Endothelial cell of umbilical vein (primary cell): ENCODE results near the gene CCDC38. TPM values are rescaled to one million over a fixed set of nuclear protein-coding genes. Genes with fewer than 3 reads are reported as not detected.

Experiments used
- BruUV-seq: library from RNA; stranded (reverse); fragments of 400-500 nt; replicated peaks from 2 replicates; lab custom pipeline; 2021; lab: Mats Ljungman, UMichigan
- CTCF ChIA-PET: fragments of 300-600, 350-600 bp; sonication (Branson Sonifier 250); formaldehyde crosslinking; loops from one replicate; lab custom pipeline; 2021; ENCODE audit warnings: antibody characterized with exemption, inconsistent platforms; lab: Charles Lee
- POLR2A ChIA-PET: fragments of 300-600, 350-600 bp; sonication (Branson Sonifier 250); formaldehyde crosslinking; loops from one replicate; lab custom pipeline; 2021; ENCODE audit warnings: antibody characterized with exemption, inconsistent platforms; lab: Charles Lee
- DNase-seq: peaks from one replicate; pipeline ENCODE4 v3.0.0-alpha.2; 2011; ENCODE audit warnings: low read depth, low spot score
- FAIRE-seq: peaks from 2 replicates; lab custom pipeline; 2011; peaks lifted over from hg19 to GRCh38; lab: Jason Lieb, UNC
- H2AFZ ChIP-seq: 2 replicates; pipeline ENCODE4 v1.6.0; 2012; ENCODE audit warnings: low read depth, low read length, control low read depth, inconsistent platforms
- H3K27ac ChIP-seq: 2 replicates; pipeline ENCODE4 v1.5.1; 2011; ENCODE audit warnings: low read depth, mild to moderate bottlenecking, control low read depth, low read length, moderate library complexity; ENCODE audit not compliant: insufficient read depth
- H3K27me3 ChIP-seq, 2 experiments: 2 replicates each; pipeline versions ENCODE4 v1.6.0 to v1.6.1; 2011; ENCODE audit warnings: low read length in 2 of 2, mixed read lengths in 1 of 2; ENCODE audit not compliant: control insufficient read depth in 2 of 2, insufficient read depth in 2 of 2
- H3K36me3 ChIP-seq, 2 experiments: 2 replicates in 1 of 2; 3 replicates in 1 of 2; pipeline ENCODE4 v1.5.1; 2011; ENCODE audit warnings: low read length in 2 of 2, mild to moderate bottlenecking in 1 of 2, moderate library complexity in 1 of 2; ENCODE audit not compliant: control insufficient read depth in 2 of 2, insufficient read depth in 2 of 2; ENCODE audit errors: extremely low read depth in 1 of 2
- H3K4me1 ChIP-seq: 3 replicates; pipeline ENCODE4 v1.5.1; 2011; ENCODE audit warnings: mild to moderate bottlenecking, low read length; ENCODE audit not compliant: control insufficient read depth, insufficient read depth; ENCODE audit errors: extremely low read depth
- H3K4me2 ChIP-seq: 2 replicates; pipeline ENCODE4 v1.6.1; 2011; ENCODE audit warnings: low read length, control low read depth, mixed read lengths; ENCODE audit not compliant: insufficient read depth
- H3K4me3 ChIP-seq, 3 experiments: fragments of 200-600 bp in 1 of 3; sonication (generic), shearing (Covaris generic) in 1 of 3; replicated peaks in 1 of 3; 2 replicates each; pipeline ENCODE4 v1.5.1; 2011 to 2016; ENCODE audit warnings: control low read depth in 3 of 3, low read length in 3 of 3, mild to moderate bottlenecking in 2 of 3, inconsistent platforms in 1 of 3, low read depth in 1 of 3, moderate library complexity in 1 of 3; ENCODE audit not compliant: insufficient read depth in 1 of 3
- H3K79me2 ChIP-seq: 2 replicates; pipeline ENCODE4 v1.6.0; 2012; ENCODE audit warnings: low read length, inconsistent platforms; ENCODE audit not compliant: control insufficient read depth, insufficient read depth
- H3K9ac ChIP-seq: replicated peaks from 2 replicates; pipeline ENCODE3; 2011; ENCODE audit warnings: low read length, control low read depth; ENCODE audit not compliant: insufficient read depth; ENCODE audit errors: extremely low read depth
- H3K9me1 ChIP-seq: replicated peaks from 3 replicates; pipeline ENCODE4 v1.6.0; 2011; ENCODE audit warnings: mild to moderate bottlenecking, low read length; ENCODE audit not compliant: control insufficient read depth, insufficient read depth; ENCODE audit errors: extremely low read depth
- H3K9me3 ChIP-seq: replicated peaks from 2 replicates; pipeline ENCODE4 v1.5.1; 2012; ENCODE audit warnings: low read length, inconsistent platforms; ENCODE audit not compliant: control insufficient read depth, insufficient read depth
- H4K20me1 ChIP-seq: replicated peaks from 2 replicates; pipeline ENCODE3; 2011; ENCODE audit warnings: mild to moderate bottlenecking, low read length; ENCODE audit not compliant: control insufficient read depth, insufficient read depth; ENCODE audit errors: extremely low read depth
- EZH2 ChIP-seq: IDR thresholded peaks from 2 replicates; pipeline ENCODE4 v1.6.1; 2012; ENCODE audit warnings: borderline replicate concordance, low read depth, mild to moderate bottlenecking, moderate library complexity, low read length, inconsistent platforms; ENCODE audit not compliant: severe bottlenecking
- FOS ChIP-seq: IDR thresholded peaks from 2 replicates; pipeline ENCODE4 v1.6.1; 2011; ENCODE audit warnings: mild to moderate bottlenecking, low read length, moderate library complexity, borderline replicate concordance; ENCODE audit not compliant: insufficient read depth
- GATA2 ChIP-seq: IDR thresholded peaks from 2 replicates; pipeline ENCODE4 v1.7.0; 2011; ENCODE audit warnings: low read depth, mild to moderate bottlenecking, moderate library complexity, mixed read lengths, low read length; ENCODE audit not compliant: insufficient read length, insufficient read depth
- JUN ChIP-seq: IDR thresholded peaks from 2 replicates; pipeline ENCODE4 v1.6.1; 2011; ENCODE audit warnings: borderline replicate concordance, low read depth; ENCODE audit not compliant: insufficient read length, insufficient read depth
- MYC ChIP-seq: IDR thresholded peaks from one replicate; pipeline ENCODE4 v1.6.1; 2011; ENCODE audit warnings: mild to moderate bottlenecking, low read depth, low read length
- POLR2A ChIP-seq: IDR thresholded peaks from 2 replicates; pipeline ENCODE4 v1.6.1; 2012; ENCODE audit warnings: low read depth, mild to moderate bottlenecking, control low read depth, low read length
- POLR2AphosphoS5 ChIP-seq: IDR thresholded peaks from 2 replicates; pipeline ENCODE4 v1.6.1; 2012; ENCODE audit warnings: low read depth, mild to moderate bottlenecking, control low read depth, low read length, moderate library complexity; ENCODE audit not compliant: insufficient read depth
- dilution Hi-C: fragments of 300-500 bp; cut with MboI; formaldehyde crosslinking; loops from one replicate; pipeline ENCODE4 v1.15.0; 2019; ENCODE audit warnings: low sequenced_read_pairs; ENCODE audit not compliant: extremely low pct_ligation_motif_present
- intact Hi-C: fragments of 100-400 bp; cut with micrococcal nuclease; formaldehyde crosslinking; loops from one replicate; pipeline ENCODE4 v1.10.0; 2022
- polyA plus RNA-seq, 4 experiments: library from polyadenylated mRNA; depleted of rRNA in 3 of 4; stranded (reverse) in 3 of 4; unstranded in 1 of 4; fragments of >200 nt; gene quantifications; 2 replicates each; pipeline versions ENCODE4 v1.2.1 to v1.2.3, GENCODE V29; 2011 to 2012; ENCODE audit warnings: missing spikeins in 1 of 4
- total RNA-seq: library from RNA; stranded (reverse); gene quantifications from 2 replicates; pipeline ENCODE4 v1.2.3, GENCODE V29; 2021
- TF ChIP-seq, protein P1 (sequence below), 2 donors: IDR thresholded peaks; 1 replicate in 1 of 2; 2 replicates in 1 of 2; pipeline ENCODE4 v1.5.1; 2011; ENCODE audit warnings: low read length in 2 of 2, mild to moderate bottlenecking in 2 of 2, moderate library complexity in 2 of 2, control low read depth in 1 of 2, inconsistent platforms in 1 of 2, low read depth in 1 of 2; ENCODE audit not compliant: insufficient read depth in 1 of 2; ENCODE audit errors: extremely low read depth in 1 of 2
- TF ChIP-seq, protein P2 (sequence below): IDR thresholded peaks from 2 replicates; pipeline ENCODE4 v1.6.1; 2011; ENCODE audit not compliant: insufficient read depth, insufficient read length

The CCDC38 gene
- total and polyA plus RNA-seq, 2 donors (not counting 3 experiments of a cell fraction or from before 2014, with no cell fraction given) = not detected

DNA sequence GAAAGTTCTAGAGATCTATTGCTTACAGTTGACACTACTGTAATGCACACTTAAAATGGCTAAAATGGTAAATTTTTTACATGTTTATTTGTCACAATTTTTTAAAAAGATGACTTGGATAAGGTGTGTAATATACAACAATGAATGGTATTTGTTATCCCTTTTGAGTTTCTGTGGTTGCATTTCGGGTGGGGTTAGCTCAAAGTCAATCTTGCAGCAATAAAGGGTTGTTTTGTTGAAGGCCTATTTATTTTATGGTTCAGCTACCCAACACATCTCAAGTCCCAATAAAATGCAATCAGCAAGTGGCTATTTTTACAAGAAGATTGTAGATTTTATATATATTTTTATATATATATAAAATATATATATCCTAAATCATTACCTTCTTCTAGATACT, 61.5 kb downstream of the CCDC38 start:
- Histone ChIP-seq H3K36me3 (no peaks in the 10 kb centered on the region), H3K9me1 (no peaks in the 10 kb centered on the region), H2AFZ (no peak overlapping the region), H3K27ac (no peak overlapping the region), H3K4me1 (peaks cover 6% of the 10 kb centered on the region), H3K79me2 (no peaks in the 10 kb centered on the region), H3K9me3 (no peaks in the 10 kb centered on the region), H3K9ac (no peak overlapping the region), H4K20me1 (no peaks in the 10 kb centered on the region), H3K4me2 (no peak overlapping the region), H3K27me3 (no peaks in the 10 kb centered on the region), H3K4me3 (no peak overlapping the region)
- intact Hi-C loops = no loop called here
- TF ChIP-seq JUN (no peak), GATA2 (no peak), EZH2 (no peak), MYC (no peak), FOS (no peak), POLR2AphosphoS5 (no peak), POLR2A (no peak)
- TF ChIP-seq, protein P1, sequence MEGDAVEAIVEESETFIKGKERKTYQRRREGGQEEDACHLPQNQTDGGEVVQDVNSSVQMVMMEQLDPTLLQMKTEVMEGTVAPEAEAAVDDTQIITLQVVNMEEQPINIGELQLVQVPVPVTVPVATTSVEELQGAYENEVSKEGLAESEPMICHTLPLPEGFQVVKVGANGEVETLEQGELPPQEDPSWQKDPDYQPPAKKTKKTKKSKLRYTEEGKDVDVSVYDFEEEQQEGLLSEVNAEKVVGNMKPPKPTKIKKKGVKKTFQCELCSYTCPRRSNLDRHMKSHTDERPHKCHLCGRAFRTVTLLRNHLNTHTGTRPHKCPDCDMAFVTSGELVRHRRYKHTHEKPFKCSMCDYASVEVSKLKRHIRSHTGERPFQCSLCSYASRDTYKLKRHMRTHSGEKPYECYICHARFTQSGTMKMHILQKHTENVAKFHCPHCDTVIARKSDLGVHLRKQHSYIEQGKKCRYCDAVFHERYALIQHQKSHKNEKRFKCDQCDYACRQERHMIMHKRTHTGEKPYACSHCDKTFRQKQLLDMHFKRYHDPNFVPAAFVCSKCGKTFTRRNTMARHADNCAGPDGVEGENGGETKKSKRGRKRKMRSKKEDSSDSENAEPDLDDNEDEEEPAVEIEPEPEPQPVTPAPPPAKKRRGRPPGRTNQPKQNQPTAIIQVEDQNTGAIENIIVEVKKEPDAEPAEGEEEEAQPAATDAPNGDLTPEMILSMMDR (IDR thresholded peaks at IDR 0.05; ENCODE audit: extremely low read depth in 1 of 2, insufficient read depth in 1 of 2, low read depth in 1 of 2, low read length in 2 of 2) = no peak
- TF ChIP-seq, protein P2, sequence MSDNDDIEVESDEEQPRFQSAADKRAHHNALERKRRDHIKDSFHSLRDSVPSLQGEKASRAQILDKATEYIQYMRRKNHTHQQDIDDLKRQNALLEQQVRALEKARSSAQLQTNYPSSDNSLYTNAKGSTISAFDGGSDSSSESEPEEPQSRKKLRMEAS = no peak
- BruUV-seq = no TSS peak
- POLR2A ChIA-PET = no interaction called here
- FAIRE-seq (no peak), DNase-seq (no peak)
- dilution Hi-C loops = no loop called here
- CTCF ChIA-PET = no interaction called here
